Suprapubic skin (tissue), 4 donors: ENCODE data around the gene KCNE3.

Experiments
- CTCF ChIP-seq, 2 donors: fragments of 200-600 bp in 1 of 2; fragments of 450-650 bp in 1 of 2; sonication (generic) in 1 of 2; IDR thresholded peaks; one replicate each; pipeline ENCODE4 v1.5.1; 2016 to 2019; ENCODE audit warnings: antibody characterized with exemption in 2 of 2, mild to moderate bottlenecking in 1 of 2, moderate library complexity in 1 of 2
- EP300 ChIP-seq: sonication (generic); formaldehyde crosslinking; IDR thresholded peaks from one replicate; pipeline ENCODE4 v1.6.1; 2017; ENCODE audit warnings: antibody characterized with exemption
- POLR2A ChIP-seq, 2 donors: fragments of 450-650 bp; IDR thresholded peaks; one replicate each; pipeline ENCODE4 v1.6.1; 2017; ENCODE audit warnings: antibody characterized with exemption in 2 of 2, mild to moderate bottlenecking in 2 of 2, moderate library complexity in 2 of 2
- POLR2AphosphoS5 ChIP-seq, 3 donors: sonication (generic); formaldehyde crosslinking; IDR thresholded peaks; one replicate each; pipeline ENCODE4 v1.6.1; 2017; ENCODE audit warnings: antibody characterized with exemption in 3 of 3

- TF ChIP-seq CTCF (IDR thresholded peaks at IDR 0.05) (no peak), POLR2A (IDR thresholded peaks at IDR 0.05) (no peak), POLR2AphosphoS5 (IDR thresholded peaks at IDR 0.05) (no peak), EP300 (no peak)
Observed at GRCh38 chr11:74492084-74492483, 24.7 kb upstream of the KCNE3 start.
